ENCODE results near the gene H2BK1.

- no peak for TF ChIP-seq EZH2phosphoT487 (IDR thresholded peaks at IDR 0.05; ENCODE audit: insufficient read depth, low read depth)
- no peak for TF ChIP-seq EZH2 (IDR thresholded peaks at IDR 0.05; ENCODE audit: insufficient read depth, poor library complexity, severe bottlenecking)
These were observed 33.3 kb upstream of the H2BK1 start for GRCh38 chr7:151243408-151244195.
